Chondrocyte (in vitro differentiated cells): Measurements from ENCODE around the gene KPNA3. TPM values are rescaled to one million over a fixed set of nuclear protein-coding genes. Genes with fewer than 3 reads are reported as not detected.

Experiments
- DNase-seq: peaks from one replicate; pipeline ENCODE4 v3.0.0; 2021; ENCODE audit warnings: mixed read lengths, low spot score
- H3K27ac Mint-ChIP-seq: one replicate; pipeline ENCODE4 v1.8.0; 2021; ENCODE audit warnings: mild to moderate bottlenecking, moderate library complexity, mixed read lengths; ENCODE audit not compliant: unreplicated experiment
- H3K27me3 Mint-ChIP-seq: 2 replicates; pipeline ENCODE4 v1.8.0; 2021; ENCODE audit warnings: low read depth, mixed read lengths
- H3K36me3 Mint-ChIP-seq: 2 replicates; pipeline ENCODE4 v1.8.0; 2021; ENCODE audit warnings: low read depth, mixed read lengths
- H3K4me1 Mint-ChIP-seq: 2 replicates; pipeline ENCODE4 v1.8.0; 2021; ENCODE audit warnings: low read depth, mild to moderate bottlenecking, mixed read lengths
- H3K4me3 Mint-ChIP-seq: one replicate; pipeline ENCODE4 v1.8.0; 2021; ENCODE audit warnings: mild to moderate bottlenecking, moderate library complexity, mixed read lengths; ENCODE audit not compliant: unreplicated experiment
- H3K9me3 Mint-ChIP-seq: 2 replicates; pipeline ENCODE4 v1.8.0; 2021; ENCODE audit warnings: low read depth, mixed read lengths
- CTCF ChIP-seq: fragments of 200-600 bp; sonication (generic); IDR thresholded peaks from 2 replicates; pipeline ENCODE4 v1.5.0; 2021; ENCODE audit warnings: antibody characterized with exemption, mild to moderate bottlenecking, moderate library complexity
- total RNA-seq: library from RNA; stranded (reverse); gene quantifications from 3 replicates; pipeline ENCODE4 v1.2.1, GENCODE V29; 2021

KPNA3 gene
- total RNA-seq, 1 donor from 2014 or later: 54.6 TPM

- Mint-ChIP-seq H3K9me3 (no peaks in the 10 kb centered on the region), H3K36me3 (no peaks in the 10 kb centered on the region), H3K4me1 (no peaks in the 10 kb centered on the region), H3K27ac (no peak overlapping the region), H3K27me3 (no peaks in the 10 kb centered on the region), H3K4me3 (no peak overlapping the region)
- no peak for DNase-seq
- TF ChIP-seq CTCF: no peak
These were observed 142.5 kb downstream of the KPNA3 start for GRCh38 chr13:49649963-49650312.

Other genes starting within 250 kb of the KPNA3 start
- 20.1 to 21.3 TPM (median 20.6 TPM) in 3 replicates for gene RCBTB1, start 207.1 kb downstream of the KPNA3 start, total RNA-seq
- gene ARL11, start 164.2 kb downstream of the KPNA3 start, total RNA-seq: not detected in 3 replicates
- gene EBPL, start 101.2 kb downstream of the KPNA3 start, total RNA-seq: 22.9 to 27.3 TPM (median 23.8 TPM) in 3 replicates
- 6.9 to 8.8 TPM (median 7.5 TPM) in 3 replicates for gene SPRYD7, start 143.7 kb upstream of the KPNA3 start, total RNA-seq
- 24.4 to 30.8 TPM (median 27.7 TPM) in 3 replicates for gene TRIM13, start 204.4 kb upstream of the KPNA3 start, total RNA-seq
- 0.22 to 0.59 TPM (median 0.36 TPM) in 3 replicates for gene KCNRG, start 222.8 kb upstream of the KPNA3 start, total RNA-seq